K562 (cell line): ENCODE results near the gene PROP1.

Experiments used
- CAMTA2 ChIP-seq: fragments of 250-450 bp; sonication (Bioruptor Pico); conservative IDR thresholded peaks from 2 replicates; pipeline ENCODE4 v1.5.1; 2022
- CBFA2T2 ChIP-seq: fragments of 450-650 bp; conservative IDR thresholded peaks from 2 replicates; pipeline ENCODE4 v1.6.1; 2017; ENCODE audit warnings: mild to moderate bottlenecking
- CTCF ChIP-seq, 3 experiments: IDR thresholded peaks in 2 of 3; conservative IDR thresholded peaks in 1 of 3; 2 replicates each; pipeline ENCODE4 v1.5.1; 2011 to 2012; ENCODE audit warnings: low read length in 3 of 3, mild to moderate bottlenecking in 3 of 3, control low read depth in 2 of 3, improper control_type of control experiment in 1 of 3, inconsistent platforms in 1 of 3, low read depth in 1 of 3, mixed read lengths in 1 of 3, moderate library complexity in 1 of 3; ENCODE audit not compliant: insufficient read depth in 2 of 3
- PML ChIP-seq: IDR thresholded peaks from 2 replicates; pipeline ENCODE4 v1.6.1; 2012; ENCODE audit warnings: low read length, inconsistent platforms
- YBX1 ChIP-seq: fragments of 450-650 bp; IDR thresholded peaks from 2 replicates; pipeline ENCODE4 v1.7.1; 2016; ENCODE audit warnings: mild to moderate bottlenecking

- TF ChIP-seq YBX1 (no peak), CTCF (IDR thresholded peaks at IDR 0.05 in 2 of 3, conservative IDR thresholded peaks at IDR 0.05 in 1 of 3; ENCODE audit: insufficient read depth in 2 of 3, low read depth in 1 of 3, low read length in 3 of 3) (no peak), CBFA2T2 (no peak), PML (no peak), CAMTA2 (CRISPR knock-in tag) (no peak)
Observed at GRCh38 chr5:177987326-177987725, 8.7 kb downstream of the PROP1 start.
